Astrocyte of the cerebellum (primary cell): Measurements from ENCODE around the gene CTXN1.

ENCODE experiments used
- DNase-seq: peaks from one replicate; pipeline ENCODE4 v3.0.0-alpha.2; 2011; ENCODE audit warnings: low read depth
- H3K4me3 ChIP-seq: 2 replicates; pipeline ENCODE4 v1.5.1; 2011; ENCODE audit warnings: mild to moderate bottlenecking, low read depth, low read length, moderate library complexity
- in situ Hi-C: cut with HindIII; loops from 2 replicates; pipeline ENCODE4 v1.10.0; 2017; ENCODE audit warnings: low sequenced_read_pairs
- TF ChIP-seq, protein P1 (sequence below): IDR thresholded peaks from 2 replicates; pipeline ENCODE4 v1.5.1; 2012; ENCODE audit warnings: low read length, low read depth, moderate library complexity, mild to moderate bottlenecking; ENCODE audit errors: missing control alignments

The CTXN1 gene

DNA sequence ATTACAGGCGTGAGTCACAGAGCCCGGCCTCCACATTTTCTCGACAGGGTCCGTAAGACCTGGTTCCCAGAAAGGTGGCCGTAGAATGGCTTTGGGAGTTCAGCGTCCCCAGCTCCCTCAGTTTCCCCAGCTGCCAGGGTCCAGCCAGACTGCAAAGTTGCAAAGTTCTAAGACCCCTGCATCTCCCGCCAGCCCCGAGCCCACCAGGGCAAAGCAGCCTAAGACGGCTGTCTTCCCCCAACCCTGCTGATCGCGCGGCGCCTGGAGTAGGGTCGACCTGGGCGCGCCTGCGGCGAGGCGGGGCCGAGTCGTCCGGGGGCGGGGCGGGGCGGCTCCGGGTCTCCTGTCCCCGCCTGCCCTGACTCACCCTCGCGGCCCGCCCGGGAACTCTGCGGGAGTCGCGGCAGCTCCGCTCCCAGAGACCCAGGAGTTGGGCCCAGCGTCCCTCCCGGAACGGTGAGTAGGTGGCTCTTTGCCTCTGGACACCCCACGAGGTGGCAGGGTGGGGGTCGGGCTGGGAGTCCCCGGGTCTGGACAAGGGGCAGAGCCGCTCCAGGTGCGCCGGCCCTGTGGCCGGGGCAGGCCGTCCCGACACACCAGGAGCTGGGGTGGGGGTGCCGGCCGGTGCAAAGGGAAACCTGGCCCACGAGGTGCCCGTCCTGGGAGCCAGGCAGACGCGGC lies 37.6 kb downstream of the CTXN1 start, which contains the start of gene LRRC8E:
LRRC8E (plus strand) TSS at position 366 of the 681 bp plus-strand sequence. CDS start 7,094 bp downstream, outside the sequence.
- DNase-seq: peak; percentile 27
- TF ChIP-seq, protein P1, sequence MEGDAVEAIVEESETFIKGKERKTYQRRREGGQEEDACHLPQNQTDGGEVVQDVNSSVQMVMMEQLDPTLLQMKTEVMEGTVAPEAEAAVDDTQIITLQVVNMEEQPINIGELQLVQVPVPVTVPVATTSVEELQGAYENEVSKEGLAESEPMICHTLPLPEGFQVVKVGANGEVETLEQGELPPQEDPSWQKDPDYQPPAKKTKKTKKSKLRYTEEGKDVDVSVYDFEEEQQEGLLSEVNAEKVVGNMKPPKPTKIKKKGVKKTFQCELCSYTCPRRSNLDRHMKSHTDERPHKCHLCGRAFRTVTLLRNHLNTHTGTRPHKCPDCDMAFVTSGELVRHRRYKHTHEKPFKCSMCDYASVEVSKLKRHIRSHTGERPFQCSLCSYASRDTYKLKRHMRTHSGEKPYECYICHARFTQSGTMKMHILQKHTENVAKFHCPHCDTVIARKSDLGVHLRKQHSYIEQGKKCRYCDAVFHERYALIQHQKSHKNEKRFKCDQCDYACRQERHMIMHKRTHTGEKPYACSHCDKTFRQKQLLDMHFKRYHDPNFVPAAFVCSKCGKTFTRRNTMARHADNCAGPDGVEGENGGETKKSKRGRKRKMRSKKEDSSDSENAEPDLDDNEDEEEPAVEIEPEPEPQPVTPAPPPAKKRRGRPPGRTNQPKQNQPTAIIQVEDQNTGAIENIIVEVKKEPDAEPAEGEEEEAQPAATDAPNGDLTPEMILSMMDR: no peak
- peak within 1 kb of the TSS; percentile 54 for H3K4me3 ChIP-seq
- in situ Hi-C loops: no loop called here

DNA sequence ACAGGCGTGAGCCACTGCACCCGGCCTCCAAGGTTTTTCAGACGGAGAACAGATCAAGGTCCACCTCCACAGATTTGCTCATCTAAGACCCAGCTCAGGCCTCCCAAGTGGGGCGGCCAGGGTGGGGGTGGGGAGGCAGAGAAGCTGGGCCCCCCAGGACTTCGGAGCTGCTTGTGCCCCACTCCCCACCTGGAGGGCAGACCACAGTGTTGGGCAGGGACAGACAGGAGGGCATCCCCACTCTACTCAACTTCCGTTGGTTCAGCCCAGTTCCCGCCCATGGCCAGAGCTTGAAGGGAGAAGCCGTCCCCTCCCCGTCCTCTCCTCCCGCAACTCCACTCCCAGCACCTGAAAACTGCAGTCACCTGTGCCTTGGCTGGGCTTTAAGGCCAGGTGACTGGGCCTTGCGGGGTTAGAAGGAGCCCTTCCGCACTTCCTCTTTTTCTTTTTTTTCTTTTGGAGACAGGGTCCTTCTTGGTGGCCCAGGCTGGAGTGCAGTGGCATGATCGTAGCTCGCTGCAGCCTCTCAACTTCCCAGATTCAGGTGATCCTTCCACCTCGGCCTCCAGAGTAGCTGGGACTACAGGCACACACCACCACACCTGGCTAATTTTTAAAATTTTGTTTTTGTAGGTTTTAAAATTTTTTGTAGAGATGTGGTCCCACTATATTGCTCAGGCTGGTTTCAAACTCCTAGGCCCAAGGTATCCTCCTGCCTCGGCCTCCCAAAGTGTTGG lies 38.4 kb downstream of the CTXN1 start:
- no peak for DNase-seq
- TF ChIP-seq, protein P1: no peak
- H3K4me3 ChIP-seq: peak overlapping the region; percentile 54
- in situ Hi-C loops: no loop called here

GRCh38 chr19:7885818-7886217 lies 40.1 kb downstream of the CTXN1 start:
- in situ Hi-C loops: no loop called here
- H3K4me3 ChIP-seq: no peak overlapping the region
- no peak for DNase-seq
- TF ChIP-seq, protein P1: no peak

GRCh38 chr19:7883796-7884570 lies 42.0 kb downstream of the CTXN1 start:
- H3K4me3 ChIP-seq: no peak overlapping the region
- DNase-seq: no peak
- TF ChIP-seq, protein P1: no peak
- in situ Hi-C loops: no loop called here

- DNase-seq: no peak
- no peak overlapping the region for H3K4me3 ChIP-seq
- TF ChIP-seq, protein P1: no peak
- in situ Hi-C loops: no loop called here
These were observed 42.8 kb downstream of the CTXN1 start for GRCh38 chr19:7883105-7883504.

DNA sequence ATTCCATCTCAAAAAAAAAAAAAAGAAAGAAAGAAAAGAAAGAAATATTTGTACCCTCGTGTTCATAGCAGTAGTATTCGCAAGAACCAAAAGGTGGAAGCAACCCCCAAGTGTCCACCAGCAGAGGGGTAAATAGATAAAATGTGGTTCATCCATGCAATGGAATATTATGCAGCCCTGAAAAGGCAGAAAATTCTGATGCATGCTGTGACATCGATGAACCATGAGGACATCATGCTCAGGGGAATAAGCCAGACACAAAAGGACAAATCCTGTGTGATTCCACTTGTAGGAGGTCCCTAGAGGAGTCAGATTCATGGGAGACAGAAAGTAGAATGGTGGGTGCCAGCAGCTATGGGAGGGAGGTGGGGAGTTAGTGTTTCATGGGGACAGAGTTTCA lies 44.0 kb downstream of the CTXN1 start:
- H3K4me3 ChIP-seq: no peak overlapping the region
- TF ChIP-seq, protein P1: no peak
- in situ Hi-C loops: no loop called here
- DNase-seq: no peak
